Measurements from ENCODE around the gene ITFG2.

Gene ITFG2

GRCh38 chr12:2795291-2796186, 16.9 kb upstream of the ITFG2 start:
- peak; percentile 21 for DNase-seq (ENCODE audit: low read depth)

GRCh38 chr12:2796187-2796666, 16.2 kb upstream of the ITFG2 start:
- no peak for DNase-seq (ENCODE audit: low read depth)

GRCh38 chr12:2797721-2798418, 14.6 kb upstream of the ITFG2 start:
- no peak for DNase-seq (ENCODE audit: low read depth)

GRCh38 chr12:2800046-2800570, 12.4 kb upstream of the ITFG2 start:
- DNase-seq (ENCODE audit: low read depth), result no peak

- no peak for DNase-seq (ENCODE audit: low read depth)
Observed at GRCh38 chr12:2801044-2801783, 11.3 kb upstream of the ITFG2 start.

GRCh38 chr12:2803635-2804392, 8.7 kb upstream of the ITFG2 start:
- no peak for DNase-seq (ENCODE audit: low read depth)

GRCh38 chr12:2804393-2805142, 7.9 kb upstream of the ITFG2 start:
- peak; percentile 26 for DNase-seq (ENCODE audit: low read depth)

- no peak for DNase-seq (ENCODE audit: low read depth)
Observed at GRCh38 chr12:2805143-2805520, 7.3 kb upstream of the ITFG2 start.

- DNase-seq (ENCODE audit: low read depth), result no peak
Observed at GRCh38 chr12:2806700-2807099, 5.8 kb upstream of the ITFG2 start.

GRCh38 chr12:2811801-2812200, 667 bp upstream of the ITFG2 start:
- no peak for DNase-seq (ENCODE audit: low read depth)

- DNase-seq (ENCODE audit: low read depth), result peak; percentile 53
Observed at GRCh38 chr12:2813214-2814185, 1.0 kb downstream of the ITFG2 start.

GRCh38 chr12:2819810-2820209, 7.3 kb downstream of the ITFG2 start:
- no peak for DNase-seq (ENCODE audit: low read depth)

GRCh38 chr12:2820432-2820831, 8.0 kb downstream of the ITFG2 start:
- DNase-seq (ENCODE audit: low read depth), result no peak

- no peak for DNase-seq (ENCODE audit: low read depth)
Observed at GRCh38 chr12:2823483-2823882, 11.0 kb downstream of the ITFG2 start.

GRCh38 chr12:2824541-2824940, 12.1 kb downstream of the ITFG2 start:
- DNase-seq (ENCODE audit: low read depth), result no peak

- no peak for DNase-seq (ENCODE audit: low read depth)
Observed at GRCh38 chr12:2825132-2825531, 12.7 kb downstream of the ITFG2 start.

GRCh38 chr12:2826036-2826435, 13.6 kb downstream of the ITFG2 start:
- no peak for DNase-seq (ENCODE audit: low read depth)

GRCh38 chr12:2826721-2827515, 14.4 kb downstream of the ITFG2 start:
- no peak for DNase-seq (ENCODE audit: low read depth)

- no peak for DNase-seq (ENCODE audit: low read depth)
Observed at GRCh38 chr12:2829275-2829674, 16.8 kb downstream of the ITFG2 start.
